Measurements from ENCODE around the gene CLCN7.
A peak's percentile ranks its signal among the peaks of the same experiment; 100 is the strongest.
"Not testable (repeated sequence)": the region's sequence is repeated elsewhere in the genome, so short reads cannot be mapped to it uniquely, and the experiment has no call there.

CLCN7 gene

GRCh38 chr16:1492082-1492922 is 17.5 kb upstream of the CLCN7 start:
- intact Hi-C loops (cut with DNase I): loop anchor here (10.0 kb wide), 1 partner anchor 122 kb away; the partner anchor contains the start of genes CRAMP1 and IFT140
- DNase-seq: no peak

GRCh38 chr16:1491327-1491726 is 16.5 kb upstream of the CLCN7 start:
- intact Hi-C loops (cut with DNase I): loop anchor here (10.0 kb wide), 1 partner anchor 123 kb away; the partner anchor contains the start of genes CRAMP1 and IFT140
- no peak for DNase-seq

GRCh38 chr16:1489077-1489476 is 14.2 kb upstream of the CLCN7 start:
- intact Hi-C loops (cut with DNase I): no loop called here
- DNase-seq: no peak

GRCh38 chr16:1488619-1489018 is 13.8 kb upstream of the CLCN7 start, which contains the start of gene PTX4:
Gene PTX4 (minus strand): TSS chr16:1488944. CDS start chr16:1488909, 35 bp downstream.
- no peak for DNase-seq
- intact Hi-C loops (cut with DNase I): no loop called here

GRCh38 chr16:1488054-1488601 is 13.3 kb upstream of the CLCN7 start:
- no peak for DNase-seq

GRCh38 chr16:1487395-1488053 is 12.7 kb upstream of the CLCN7 start:
- no peak for DNase-seq
- intact Hi-C loops (cut with DNase I): no loop called here

More at GRCh38 chr16:1488054-1488601, 13.3 kb upstream of the CLCN7 start:
- intact Hi-C loops (cut with DNase I): no loop called here

GRCh38 chr16:1486551-1487390 is 11.9 kb upstream of the CLCN7 start:
- no peak for DNase-seq
- intact Hi-C loops (cut with DNase I): no loop called here

- intact Hi-C loops (cut with DNase I): no loop called here
- no peak for DNase-seq
Observed at GRCh38 chr16:1485847-1486496, 11.1 kb upstream of the CLCN7 start.

GRCh38 chr16:1481906-1482835 is 7.3 kb upstream of the CLCN7 start:
- DNase-seq: no peak
- intact Hi-C loops (cut with DNase I): no loop called here

GRCh38 chr16:1478937-1479336 is 4.1 kb upstream of the CLCN7 start:
- DNase-seq: not testable (repeated sequence)
- intact Hi-C loops (cut with DNase I): loop anchor here (10.0 kb wide), 2 partner anchors 54 to 124 kb away; partner anchors contain the start of genes GNPTG, TSR3 and UQCC4

- intact Hi-C loops (cut with DNase I): loop anchor here (10.0 kb wide), 2 partner anchors 52 to 122 kb away; partner anchors contain the start of genes GNPTG, TSR3 and UQCC4
Observed at GRCh38 chr16:1477033-1477432, 2.2 kb upstream of the CLCN7 start.

GRCh38 chr16:1475552-1476114 is 805 bp upstream of the CLCN7 start:
- intact Hi-C loops (cut with DNase I): loop anchor here (10.0 kb wide), 2 partner anchors 51 to 121 kb away; partner anchors contain the start of genes GNPTG, TSR3 and UQCC4
- DNase-seq: peak in 2 of 42 donors; percentile 20 to 45

More at GRCh38 chr16:1477033-1477432, 2.2 kb upstream of the CLCN7 start:
- no peak for DNase-seq

GRCh38 chr16:1474082-1474795 is 589 bp downstream of the CLCN7 start:
- DNase-seq: peak in 1 of 42 donors; percentile 20
- intact Hi-C loops (cut with DNase I): loop anchor here (10.0 kb wide), 2 partner anchors 49 to 119 kb away; partner anchors contain the start of genes GNPTG, TSR3 and UQCC4

GRCh38 chr16:1472974-1473373 is 1.9 kb downstream of the CLCN7 start:
- DNase-seq: no peak

GRCh38 chr16:1471569-1472194 is 3.1 kb downstream of the CLCN7 start:
- DNase-seq: no peak
- intact Hi-C loops (cut with DNase I): loop anchor here (10.0 kb wide), 2 partner anchors 47 to 117 kb away; partner anchors contain the start of genes GNPTG, TSR3 and UQCC4

More at GRCh38 chr16:1472974-1473373, 1.9 kb downstream of the CLCN7 start:
- intact Hi-C loops (cut with DNase I): loop anchor here (10.0 kb wide), 2 partner anchors 48 to 118 kb away; partner anchors contain the start of genes GNPTG, TSR3 and UQCC4

Measured in head of caudate nucleus (tissue), 42 donors.